ENCODE data around the gene ATAD1.

The ATAD1 gene, protein sequence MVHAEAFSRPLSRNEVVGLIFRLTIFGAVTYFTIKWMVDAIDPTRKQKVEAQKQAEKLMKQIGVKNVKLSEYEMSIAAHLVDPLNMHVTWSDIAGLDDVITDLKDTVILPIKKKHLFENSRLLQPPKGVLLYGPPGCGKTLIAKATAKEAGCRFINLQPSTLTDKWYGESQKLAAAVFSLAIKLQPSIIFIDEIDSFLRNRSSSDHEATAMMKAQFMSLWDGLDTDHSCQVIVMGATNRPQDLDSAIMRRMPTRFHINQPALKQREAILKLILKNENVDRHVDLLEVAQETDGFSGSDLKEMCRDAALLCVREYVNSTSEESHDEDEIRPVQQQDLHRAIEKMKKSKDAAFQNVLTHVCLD

DNA sequence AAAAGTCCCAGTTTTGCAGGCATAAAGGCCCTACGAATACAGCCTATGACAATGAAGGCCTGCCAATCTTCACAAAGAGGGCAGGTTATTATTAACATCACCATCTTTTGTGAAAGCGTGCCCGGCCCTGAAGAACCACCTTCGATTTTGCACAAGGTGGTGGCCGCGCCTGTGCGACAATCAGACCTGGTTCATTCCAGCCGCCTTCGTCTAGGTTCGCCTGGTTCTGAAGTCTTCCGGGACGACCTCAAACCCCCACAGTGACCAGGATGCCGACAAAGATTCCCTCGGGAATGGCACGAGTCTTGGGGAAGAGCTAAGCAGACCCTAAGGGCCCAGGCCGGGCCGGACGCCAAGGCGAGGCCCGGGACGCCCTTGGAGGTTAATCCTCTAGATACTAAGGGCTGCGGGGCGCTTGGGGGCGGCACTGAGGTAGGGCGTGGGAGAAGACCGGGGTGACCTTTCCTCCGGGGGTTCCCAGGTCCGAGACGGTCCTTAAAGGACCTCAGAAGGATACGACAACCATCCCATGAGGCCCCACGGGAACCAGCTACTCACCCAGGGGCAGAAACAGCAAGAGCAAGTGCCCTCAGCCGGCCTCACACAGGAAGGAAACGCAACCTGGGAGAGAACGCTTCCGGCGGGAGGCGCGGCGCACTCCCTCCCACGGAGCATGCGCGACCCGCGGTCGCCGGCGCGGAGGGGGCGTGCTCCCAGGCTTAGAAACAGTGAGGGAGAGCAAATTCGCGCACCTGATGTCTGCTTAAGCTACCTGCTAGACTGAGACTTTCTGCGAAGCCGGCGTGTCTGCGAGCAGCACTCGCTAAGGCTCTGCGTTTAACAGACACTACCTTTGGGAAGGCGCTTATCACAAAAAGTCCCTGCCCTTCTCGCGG is at the start of gene ATAD1:
Gene ATAD1 (minus strand): TSS at position 618 of the 896 bp plus-strand sequence. CDS start 3,627 bp downstream, outside the sequence.
- in situ Hi-C loops (cut with MboI; ENCODE audit: low sequenced_read_pairs) = no loop called here

DNA sequence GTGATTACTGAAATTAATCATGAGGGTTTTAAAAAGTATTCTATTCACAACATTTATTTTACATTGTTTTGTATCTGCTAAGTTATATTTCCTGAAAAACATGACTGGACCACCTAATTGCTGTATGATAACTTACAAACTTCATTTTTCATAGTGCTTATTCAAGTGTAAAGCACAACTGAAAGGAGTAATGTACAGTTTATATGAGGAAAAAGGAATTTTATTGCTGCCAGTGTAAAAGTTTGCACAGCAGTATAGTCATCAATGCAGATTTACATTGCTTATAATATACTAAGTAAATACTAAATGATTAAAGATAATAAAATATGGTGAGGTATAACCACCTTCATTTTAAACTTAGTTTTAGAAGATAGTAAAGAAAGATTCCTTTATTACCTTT is 49.4 kb upstream of the ATAD1 start:
- in situ Hi-C loops (cut with MboI; ENCODE audit: low sequenced_read_pairs) = no loop called here

DNA sequence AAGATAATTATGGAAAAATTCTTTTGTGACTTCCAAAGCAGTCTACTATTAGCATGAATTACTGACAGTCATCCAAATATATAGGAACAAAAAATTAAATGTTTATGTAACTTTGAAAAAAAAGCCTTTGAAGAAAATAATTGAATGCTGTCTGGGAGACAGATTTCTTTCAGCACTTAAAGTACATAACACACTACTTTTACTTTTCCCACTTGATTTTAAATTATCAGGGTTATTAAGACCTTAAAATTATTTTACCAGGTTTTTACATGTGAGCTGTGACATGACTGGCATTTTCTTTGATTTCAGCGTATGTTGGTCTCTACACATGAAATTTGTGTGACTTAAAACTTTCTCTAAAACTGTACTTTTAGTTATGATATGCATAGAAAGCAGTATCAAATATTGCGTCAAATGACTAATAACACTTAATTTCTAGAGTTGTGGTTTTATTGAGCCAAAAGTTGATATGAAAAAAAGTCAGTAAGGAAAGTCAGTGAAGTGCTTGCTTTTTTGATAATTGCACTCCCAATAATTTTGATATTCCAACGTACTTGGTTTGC is 48.5 kb upstream of the ATAD1 start:
- in situ Hi-C loops (cut with MboI; ENCODE audit: low sequenced_read_pairs) = no loop called here

DNA sequence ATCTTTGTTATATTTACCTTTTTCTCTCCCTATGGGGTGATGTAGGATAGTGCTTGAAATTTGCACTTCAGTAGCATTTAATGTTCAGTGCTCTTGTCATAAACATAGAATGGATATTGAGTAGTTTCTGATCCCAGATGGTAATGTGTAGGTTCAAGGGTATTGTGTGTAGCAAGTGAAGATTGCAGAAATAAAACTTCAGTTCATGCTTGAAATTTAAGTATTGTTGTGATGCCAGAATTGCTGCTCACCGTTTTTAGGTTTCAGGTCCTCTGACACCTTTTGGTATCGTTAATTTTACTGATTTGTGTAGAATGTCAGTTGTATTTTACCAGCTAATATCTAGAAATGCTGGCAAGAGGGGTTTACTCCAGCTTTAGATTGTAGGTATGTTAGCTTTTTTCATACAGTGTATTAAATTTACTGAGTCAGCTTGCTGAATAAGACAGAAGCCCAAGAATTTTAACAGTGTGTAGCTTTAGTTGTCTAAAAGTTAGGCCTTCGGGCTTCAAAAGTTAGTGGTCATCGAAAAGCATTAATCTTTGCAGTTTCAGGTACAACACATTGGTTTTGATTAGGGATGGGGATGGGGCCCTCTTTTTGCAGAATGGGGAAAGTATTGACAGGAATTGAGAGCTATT is 47.3 kb upstream of the ATAD1 start:
- in situ Hi-C loops (cut with MboI; ENCODE audit: low sequenced_read_pairs) = no loop called here

DNA sequence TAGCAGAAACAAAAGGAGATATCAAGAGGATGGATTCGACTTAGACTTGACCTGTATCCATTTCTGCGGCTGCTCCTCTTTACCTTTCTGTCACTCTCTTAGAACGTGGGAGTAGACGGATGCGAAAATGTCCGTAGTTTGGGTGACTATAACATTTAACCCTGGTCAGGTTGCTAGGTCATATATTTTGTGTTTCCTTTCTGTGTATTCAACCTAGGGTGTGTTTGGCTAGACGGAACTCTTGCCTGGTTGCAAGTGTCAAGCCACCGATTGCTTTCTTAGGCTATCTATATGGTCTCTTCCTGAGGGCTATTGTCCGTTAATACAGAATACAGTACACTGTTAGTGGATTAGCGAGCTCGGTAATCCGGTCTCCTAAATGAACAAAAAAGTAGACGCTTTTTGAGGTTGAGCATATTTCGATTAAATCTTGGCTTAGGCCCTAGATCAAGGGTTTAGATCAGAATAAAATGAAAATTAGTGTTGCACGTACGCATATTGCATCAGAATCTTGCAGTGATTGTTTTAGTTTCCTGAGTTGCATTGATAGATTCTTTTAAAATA is 46.6 kb upstream of the ATAD1 start:
- in situ Hi-C loops (cut with MboI; ENCODE audit: low sequenced_read_pairs) = loop anchor here (5.0 kb wide), 1 partner anchor 523 kb away; no protein-coding TSS in a partner anchor

DNA sequence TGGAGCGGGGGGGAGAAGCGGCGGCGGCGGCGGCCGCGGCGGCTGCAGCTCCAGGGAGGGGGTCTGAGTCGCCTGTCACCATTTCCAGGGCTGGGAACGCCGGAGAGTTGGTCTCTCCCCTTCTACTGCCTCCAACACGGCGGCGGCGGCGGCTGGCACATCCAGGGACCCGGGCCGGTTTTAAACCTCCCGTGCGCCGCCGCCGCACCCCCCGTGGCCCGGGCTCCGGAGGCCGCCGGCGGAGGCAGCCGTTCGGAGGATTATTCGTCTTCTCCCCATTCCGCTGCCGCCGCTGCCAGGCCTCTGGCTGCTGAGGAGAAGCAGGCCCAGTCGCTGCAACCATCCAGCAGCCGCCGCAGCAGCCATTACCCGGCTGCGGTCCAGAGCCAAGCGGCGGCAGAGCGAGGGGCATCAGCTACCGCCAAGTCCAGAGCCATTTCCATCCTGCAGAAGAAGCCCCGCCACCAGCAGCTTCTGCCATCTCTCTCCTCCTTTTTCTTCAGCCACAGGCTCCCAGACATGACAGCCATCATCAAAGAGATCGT is 46.0 kb upstream of the ATAD1 start:
- in situ Hi-C loops (cut with MboI; ENCODE audit: low sequenced_read_pairs) = loop anchor here (5.0 kb wide), 1 partner anchor 523 kb away; no protein-coding TSS in a partner anchor

DNA sequence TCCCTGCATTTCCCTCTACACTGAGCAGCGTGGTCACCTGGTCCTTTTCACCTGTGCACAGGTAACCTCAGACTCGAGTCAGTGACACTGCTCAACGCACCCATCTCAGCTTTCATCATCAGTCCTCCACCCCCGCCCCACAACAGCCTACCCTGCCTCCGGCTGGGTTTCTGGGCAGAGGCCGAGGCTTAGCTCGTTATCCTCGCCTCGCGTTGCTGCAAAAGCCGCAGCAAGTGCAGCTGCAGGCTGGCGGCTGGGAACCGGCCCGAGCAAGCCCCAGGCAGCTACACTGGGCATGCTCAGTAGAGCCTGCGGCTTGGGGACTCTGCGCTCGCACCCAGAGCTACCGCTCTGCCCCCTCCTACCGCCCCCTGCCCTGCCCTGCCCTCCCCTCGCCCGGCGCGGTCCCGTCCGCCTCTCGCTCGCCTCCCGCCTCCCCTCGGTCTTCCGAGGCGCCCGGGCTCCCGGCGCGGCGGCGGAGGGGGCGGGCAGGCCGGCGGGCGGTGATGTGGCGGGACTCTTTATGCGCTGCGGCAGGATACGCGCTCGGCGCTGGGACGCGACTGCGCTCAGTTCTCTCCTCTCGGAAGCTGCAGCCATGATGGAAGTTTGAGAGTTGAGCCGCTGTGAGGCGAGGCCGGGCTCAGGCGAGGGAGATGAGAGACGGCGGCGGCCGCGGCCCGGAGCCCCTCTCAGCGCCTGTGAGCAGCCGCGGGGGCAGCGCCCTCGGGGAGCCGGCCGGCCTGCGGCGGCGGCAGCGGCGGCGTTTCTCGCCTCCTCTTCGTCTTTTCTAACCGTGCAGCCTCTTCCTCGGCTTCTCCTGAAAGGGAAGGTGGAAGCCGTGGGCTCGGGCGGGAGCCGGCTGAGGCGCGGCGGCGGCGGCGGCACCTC is 45.3 kb upstream of the ATAD1 start, which contains the start of the genes KLLN and PTEN:
Gene KLLN (minus strand): TSS at position 481 of the 891 bp plus-strand sequence. CDS start 1,046 bp downstream, outside the sequence.
Gene PTEN (plus strand): TSS at position 573 of the 891 bp plus-strand sequence. CDS start 845 bp downstream, outside the sequence.
- in situ Hi-C loops (cut with MboI; ENCODE audit: low sequenced_read_pairs) = loop anchor here (5.0 kb wide), 1 partner anchor 524 kb away; no protein-coding TSS in a partner anchor

DNA sequence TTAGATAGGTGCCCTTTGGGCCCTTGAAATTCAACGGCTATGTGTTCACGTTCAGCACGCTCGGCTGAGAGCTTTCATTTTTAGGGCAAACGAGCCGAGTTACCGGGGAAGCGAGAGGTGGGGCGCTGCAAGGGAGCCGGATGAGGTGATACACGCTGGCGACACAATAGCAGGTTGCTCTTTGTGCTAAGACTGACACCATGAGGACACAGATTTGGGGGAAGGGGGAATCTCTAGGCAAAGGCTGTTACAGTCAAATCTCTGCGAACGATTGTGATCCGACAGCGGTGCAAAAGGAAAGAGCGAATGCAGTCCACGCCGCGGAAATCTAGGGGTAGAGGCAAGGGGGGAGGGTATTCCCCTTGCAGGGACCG is 44.6 kb upstream of the ATAD1 start:
- in situ Hi-C loops (cut with MboI; ENCODE audit: low sequenced_read_pairs) = loop anchor here (5.0 kb wide), 1 partner anchor 525 kb away; no protein-coding TSS in a partner anchor

DNA sequence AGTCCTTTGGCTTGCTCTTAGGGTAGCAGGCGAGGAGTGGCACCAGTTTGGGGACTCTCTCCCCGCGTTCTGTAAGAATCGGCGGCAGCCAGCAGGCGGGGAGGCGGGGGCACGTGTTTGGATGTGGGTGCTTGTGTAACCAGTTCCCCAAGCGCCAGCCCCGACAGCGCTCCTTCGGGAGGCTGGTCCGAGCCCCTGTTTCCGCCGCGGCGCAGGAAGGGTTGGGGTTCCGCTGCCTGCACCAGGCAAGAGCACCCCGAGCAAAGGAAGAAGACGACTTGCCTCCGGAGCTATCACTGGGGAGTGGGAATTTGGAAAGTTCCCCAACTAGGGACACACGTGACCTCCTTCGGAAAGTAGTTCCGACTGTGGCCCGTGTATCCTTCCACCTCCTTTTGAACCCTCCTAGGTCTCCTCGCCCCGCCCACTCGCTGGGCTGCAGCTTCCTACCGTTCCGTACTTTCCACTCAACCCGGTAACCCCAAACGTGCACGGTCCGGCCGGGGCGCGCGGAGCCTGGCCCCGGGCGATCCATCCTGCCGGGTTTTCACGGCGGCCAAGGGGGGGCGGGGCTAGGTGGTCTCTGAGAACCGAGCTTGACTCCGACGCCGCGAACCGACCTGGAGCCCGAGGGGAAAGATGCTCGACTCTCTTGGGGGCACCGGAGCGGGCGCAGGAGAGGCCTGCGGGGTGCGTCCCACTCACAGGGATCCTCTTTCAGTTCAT is 44.1 kb upstream of the ATAD1 start:
- in situ Hi-C loops (cut with MboI; ENCODE audit: low sequenced_read_pairs) = loop anchor here (5.0 kb wide), 1 partner anchor 525 kb away; no protein-coding TSS in a partner anchor

DNA sequence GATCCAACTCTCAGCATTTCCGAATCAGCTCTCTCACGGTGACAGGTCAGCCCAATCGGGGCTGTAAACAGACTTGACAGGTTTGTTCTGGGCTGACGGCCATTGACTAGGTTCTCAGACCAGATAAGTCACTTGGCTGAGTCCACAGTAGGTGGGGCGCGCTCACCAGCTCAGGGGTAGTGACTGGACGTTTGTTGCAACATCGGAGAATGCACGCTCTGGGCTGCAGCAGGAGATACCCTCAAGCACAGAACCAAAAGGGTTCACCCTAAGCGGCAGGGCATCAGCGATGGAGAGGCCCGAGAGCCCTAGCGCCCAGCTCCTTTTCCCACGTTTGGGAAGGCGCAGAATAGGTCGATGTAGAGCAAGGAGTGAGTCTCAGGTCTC is 43.5 kb upstream of the ATAD1 start:
- in situ Hi-C loops (cut with MboI; ENCODE audit: low sequenced_read_pairs) = loop anchor here (5.0 kb wide), 1 partner anchor 526 kb away; no protein-coding TSS in a partner anchor

DNA sequence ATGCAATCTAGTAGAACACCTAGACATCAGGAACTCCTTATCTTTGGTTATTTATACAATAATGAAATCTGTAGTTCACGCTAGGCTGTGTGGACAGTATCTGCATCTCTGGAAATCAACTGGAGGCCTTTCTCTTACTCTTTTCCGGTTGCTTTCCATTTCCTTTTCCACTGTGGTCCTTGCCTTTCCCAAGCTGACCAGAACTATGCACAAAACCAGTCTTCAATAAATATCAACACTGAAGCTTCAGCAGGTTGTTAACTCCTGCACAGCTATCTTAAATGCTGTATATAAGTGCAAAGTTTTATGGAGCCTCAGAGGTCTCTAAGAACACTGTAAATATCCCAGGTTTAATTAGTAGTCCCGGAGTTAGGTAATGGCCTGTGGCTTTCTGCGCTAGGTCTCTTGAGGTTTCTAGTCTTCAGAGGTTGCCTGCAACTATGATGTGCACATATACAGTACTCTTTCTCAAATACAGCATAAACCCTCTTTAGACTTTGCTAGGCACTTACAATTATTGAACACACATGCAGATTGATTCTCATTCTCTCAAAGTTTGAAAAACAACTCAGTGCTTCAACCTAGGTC is 42.9 kb upstream of the ATAD1 start:
- in situ Hi-C loops (cut with MboI; ENCODE audit: low sequenced_read_pairs) = loop anchor here (5.0 kb wide), 1 partner anchor 526 kb away; no protein-coding TSS in a partner anchor

DNA sequence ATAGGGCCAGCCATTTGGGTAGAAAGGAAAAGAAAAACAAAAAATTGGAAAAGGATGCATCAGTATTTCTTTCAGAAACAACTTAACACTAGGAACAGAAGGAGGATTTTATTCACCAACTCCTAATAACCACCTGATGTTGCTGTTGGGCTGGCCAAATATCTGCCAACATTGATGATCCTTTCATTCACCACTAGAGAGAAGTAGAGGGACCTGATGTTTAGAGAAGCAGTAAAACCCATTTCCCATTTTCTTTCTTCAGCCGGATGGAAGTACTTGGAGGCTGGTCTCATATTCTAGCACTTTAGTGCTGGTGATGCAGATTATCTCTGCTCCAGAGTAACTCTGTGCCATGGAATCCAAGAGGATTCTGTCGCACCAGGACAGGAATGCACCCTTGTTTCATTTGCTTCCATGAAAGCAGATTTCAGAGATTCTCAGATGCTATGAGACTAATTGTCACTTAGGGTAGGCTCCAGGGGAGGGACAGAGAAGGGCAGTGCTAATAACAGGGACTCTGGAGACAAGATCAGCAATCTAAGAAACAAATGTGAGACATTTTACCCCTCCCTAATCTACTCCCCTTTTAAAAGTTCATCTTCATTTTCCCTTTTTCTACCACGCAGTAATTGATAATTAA is 42.2 kb upstream of the ATAD1 start:
- in situ Hi-C loops (cut with MboI; ENCODE audit: low sequenced_read_pairs) = loop anchor here (5.0 kb wide), 1 partner anchor 527 kb away; no protein-coding TSS in a partner anchor

DNA sequence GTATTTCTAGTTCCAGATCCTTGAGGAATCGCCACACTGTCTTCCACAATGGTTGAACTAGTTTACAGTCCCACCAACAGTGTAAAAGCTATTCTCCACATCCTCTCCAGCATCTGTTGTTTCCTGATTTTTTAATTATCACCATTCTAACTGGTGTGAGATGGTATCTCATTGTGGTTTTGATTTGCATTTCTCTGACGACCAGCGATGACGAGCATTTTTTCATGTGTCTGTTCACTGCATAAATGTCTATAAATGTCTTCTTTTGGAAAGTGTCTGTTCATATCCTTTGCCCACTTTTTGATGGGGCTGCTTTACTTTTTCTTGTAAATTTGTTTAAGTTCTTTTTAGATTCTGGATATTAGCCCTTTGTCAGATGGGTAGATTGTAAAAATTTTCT is 37.6 kb upstream of the ATAD1 start:
- in situ Hi-C loops (cut with MboI; ENCODE audit: low sequenced_read_pairs) = loop anchor here (5.0 kb wide), 1 partner anchor 692 kb away; no protein-coding TSS in a partner anchor

DNA sequence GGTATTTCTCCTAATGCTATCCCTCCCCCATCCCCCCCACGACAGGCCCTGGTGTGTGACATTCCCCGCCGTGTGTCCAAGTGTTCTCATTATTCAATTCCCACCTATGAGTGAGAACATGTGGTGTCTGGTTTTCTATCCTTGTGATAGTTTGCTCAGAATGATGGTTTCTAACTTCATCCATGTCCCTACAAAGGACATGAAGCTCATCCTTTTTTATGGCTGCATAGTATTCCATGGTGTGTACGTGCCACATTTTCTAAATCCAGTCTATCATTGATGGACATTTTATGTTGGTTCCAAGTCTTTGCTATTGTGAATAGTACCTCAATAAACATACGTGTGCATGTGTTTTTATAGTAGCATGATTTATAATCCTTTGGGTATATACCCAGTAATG is 37.2 kb upstream of the ATAD1 start:
- in situ Hi-C loops (cut with MboI; ENCODE audit: low sequenced_read_pairs) = loop anchor here (5.0 kb wide), 1 partner anchor 692 kb away; no protein-coding TSS in a partner anchor

DNA sequence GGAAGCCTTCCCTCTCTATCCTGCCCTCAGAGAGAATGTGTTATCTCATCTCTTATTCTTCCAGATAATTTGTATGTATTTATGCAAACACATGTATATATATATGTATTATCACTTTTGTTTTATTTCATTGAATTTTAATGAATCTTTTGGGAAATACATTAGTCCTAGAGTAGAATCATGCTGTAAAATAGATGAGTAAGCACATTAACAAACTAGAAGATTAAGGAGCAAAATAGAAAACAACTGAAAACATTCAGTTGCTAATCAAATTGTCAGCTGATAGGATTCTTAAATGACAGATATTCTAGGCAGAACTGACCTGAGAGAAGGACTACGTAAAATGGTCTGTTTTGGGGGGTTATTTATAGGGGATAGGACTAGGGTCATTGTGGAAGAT is 34.1 kb upstream of the ATAD1 start:
- in situ Hi-C loops (cut with MboI; ENCODE audit: low sequenced_read_pairs) = no loop called here

DNA sequence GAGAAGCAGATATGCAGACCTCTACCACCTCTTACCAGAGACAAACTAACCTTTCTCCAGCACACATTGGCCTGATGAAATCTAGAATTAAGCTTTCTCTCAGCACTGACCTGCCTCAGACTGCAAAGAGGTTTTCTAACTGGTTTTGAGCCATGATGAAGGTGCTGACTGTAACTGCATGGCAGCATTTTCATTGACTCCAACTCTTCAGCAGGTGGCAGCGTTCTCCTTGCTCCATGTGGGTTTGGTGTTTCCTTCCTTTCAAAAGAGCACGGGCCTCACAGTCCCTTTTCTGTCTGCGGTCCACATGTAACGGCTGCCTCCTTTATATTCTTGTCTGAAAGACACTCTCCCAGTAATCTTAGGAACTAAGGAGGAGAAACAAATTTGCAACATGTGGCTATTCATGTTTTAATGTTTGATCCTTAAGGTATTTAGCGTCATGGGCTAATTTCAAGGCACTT is 32.7 kb upstream of the ATAD1 start:
- in situ Hi-C loops (cut with MboI; ENCODE audit: low sequenced_read_pairs) = no loop called here

DNA sequence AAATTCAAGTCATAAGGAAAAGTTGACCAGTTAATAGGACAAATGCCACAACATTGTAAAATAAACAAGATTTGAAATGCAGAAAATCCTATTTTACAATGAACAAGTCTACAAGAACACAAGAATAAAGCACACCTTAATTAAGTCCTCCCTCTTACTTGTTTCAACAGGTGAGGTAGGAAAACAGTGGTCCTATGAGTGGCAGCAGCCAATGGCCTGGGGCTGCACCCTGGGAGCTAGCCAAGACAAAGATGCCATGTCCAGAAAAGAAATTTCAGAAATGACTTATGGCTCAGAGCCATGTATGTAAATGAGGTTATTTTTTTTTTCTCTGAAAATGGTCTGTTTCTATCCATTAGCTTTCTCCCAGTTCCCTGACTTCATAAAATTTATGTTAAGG is 31.0 kb upstream of the ATAD1 start:
- in situ Hi-C loops (cut with MboI; ENCODE audit: low sequenced_read_pairs) = no loop called here

All from HL-60/S4 (cell line).